HTR-8/SVneo (cell line): ENCODE results near the gene ZIC4.

Experiments used
- DNase-seq: peaks from one replicate; pipeline ENCODE4 v3.0.0; 2011; ENCODE audit warnings: low spot score, mixed read lengths; ENCODE audit not compliant: insufficient read length
- FAIRE-seq: peaks from 2 replicates; lab custom pipeline; 2011; peaks lifted over from hg19 to GRCh38; lab: Jason Lieb, UNC

The ZIC4 gene

DNA sequence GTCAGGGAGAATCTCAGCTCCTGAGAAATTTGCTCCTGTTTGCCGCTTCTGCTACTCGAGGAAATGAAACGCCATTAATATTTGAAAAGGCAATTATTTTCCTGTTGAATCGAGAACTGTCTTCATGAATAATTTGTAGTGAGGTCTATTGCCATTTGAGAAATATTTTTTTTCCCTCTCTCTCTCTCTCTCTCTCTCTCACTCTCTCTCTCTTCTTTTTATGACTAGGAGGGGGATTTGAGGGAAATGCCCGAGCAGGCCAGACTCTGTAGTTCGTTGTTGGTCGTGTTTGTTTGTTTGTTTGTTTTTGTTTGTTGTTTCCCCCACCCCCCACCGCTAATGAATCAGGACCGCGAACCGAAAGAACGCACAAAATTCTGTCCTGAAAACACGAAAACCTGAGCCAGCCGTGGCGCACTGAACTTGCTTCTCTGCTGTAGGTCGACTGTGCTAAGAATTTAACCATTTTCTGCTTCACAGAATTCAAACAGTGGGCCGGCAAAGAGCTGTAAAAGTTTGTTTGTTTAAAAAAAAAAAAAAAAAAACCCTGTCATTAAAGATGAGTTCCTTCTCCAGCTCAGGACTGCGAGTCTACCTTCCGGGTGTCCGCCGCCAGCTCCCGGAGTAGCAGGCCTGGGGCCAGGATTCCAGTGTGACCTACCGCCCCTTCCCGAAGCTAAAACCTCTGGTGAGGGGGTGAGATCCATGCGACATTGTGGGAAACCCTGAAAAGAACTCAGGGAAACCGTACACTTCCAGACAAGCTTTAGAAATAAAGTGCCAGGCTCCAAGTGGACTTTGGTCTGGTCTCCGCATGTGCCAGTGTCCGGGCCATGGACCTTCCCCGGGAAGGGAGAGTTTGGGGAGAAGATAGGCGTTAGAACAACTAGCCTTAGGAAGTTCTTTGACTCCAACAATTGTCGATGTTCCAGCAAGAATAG, 12.1 kb downstream of the ZIC4 start:
- DNase-seq = no peak

DNA sequence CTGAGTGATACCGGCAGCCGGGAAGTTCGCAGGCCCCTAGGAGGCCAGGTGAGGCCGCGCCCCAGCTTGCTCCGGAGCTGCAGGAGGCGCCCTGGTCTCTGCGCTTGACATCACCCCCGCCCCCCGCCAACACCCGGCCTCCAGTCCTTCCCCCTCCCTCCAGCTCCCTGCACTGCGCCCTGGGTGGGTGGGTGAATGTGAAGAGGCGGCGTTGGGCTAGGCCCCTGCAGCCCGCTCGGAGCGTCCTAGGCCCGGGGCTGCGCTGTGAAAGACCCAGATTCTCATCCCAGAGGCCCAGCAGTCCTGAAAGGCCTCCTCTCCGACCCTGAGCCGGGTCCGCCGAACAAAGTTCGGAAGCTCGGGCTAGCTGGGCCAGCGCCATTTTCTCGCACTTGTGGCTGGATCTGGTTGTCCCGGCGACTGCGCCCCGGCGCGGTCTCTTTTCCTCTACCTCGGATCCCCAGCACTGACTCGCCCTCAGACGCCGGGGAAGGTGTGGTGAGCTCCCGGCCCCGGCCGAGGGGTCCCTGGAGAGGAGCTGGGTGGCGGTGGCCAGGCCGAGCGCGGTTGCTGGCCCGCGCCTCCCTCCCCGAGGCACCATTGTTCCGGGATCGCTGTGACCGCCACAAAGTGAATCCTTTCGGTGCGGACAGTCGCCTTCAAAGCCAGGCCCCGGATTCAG, 12.9 kb downstream of the ZIC4 start:
- FAIRE-seq (no peak), DNase-seq (no peak)

More for the DNA sequence above, 12.1 kb downstream of the ZIC4 start:
- no peak for FAIRE-seq

DNA sequence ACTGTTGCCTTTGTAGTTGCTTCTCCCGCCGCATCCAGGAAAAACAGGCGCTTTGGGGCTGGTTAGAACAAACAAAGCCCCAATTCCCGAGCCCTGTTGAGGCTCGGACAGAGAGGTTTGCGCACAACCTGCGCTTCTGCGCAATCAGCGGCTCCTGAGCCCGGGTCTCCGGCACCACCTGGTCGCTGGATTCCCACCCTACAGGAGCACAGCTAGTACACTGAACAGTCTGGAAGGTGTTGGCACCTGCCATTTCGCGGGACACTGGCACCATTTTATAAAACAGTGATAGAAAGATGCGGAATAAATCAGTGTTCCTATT, 13.8 kb downstream of the ZIC4 start:
- DNase-seq (no peak), FAIRE-seq (no peak)

DNA sequence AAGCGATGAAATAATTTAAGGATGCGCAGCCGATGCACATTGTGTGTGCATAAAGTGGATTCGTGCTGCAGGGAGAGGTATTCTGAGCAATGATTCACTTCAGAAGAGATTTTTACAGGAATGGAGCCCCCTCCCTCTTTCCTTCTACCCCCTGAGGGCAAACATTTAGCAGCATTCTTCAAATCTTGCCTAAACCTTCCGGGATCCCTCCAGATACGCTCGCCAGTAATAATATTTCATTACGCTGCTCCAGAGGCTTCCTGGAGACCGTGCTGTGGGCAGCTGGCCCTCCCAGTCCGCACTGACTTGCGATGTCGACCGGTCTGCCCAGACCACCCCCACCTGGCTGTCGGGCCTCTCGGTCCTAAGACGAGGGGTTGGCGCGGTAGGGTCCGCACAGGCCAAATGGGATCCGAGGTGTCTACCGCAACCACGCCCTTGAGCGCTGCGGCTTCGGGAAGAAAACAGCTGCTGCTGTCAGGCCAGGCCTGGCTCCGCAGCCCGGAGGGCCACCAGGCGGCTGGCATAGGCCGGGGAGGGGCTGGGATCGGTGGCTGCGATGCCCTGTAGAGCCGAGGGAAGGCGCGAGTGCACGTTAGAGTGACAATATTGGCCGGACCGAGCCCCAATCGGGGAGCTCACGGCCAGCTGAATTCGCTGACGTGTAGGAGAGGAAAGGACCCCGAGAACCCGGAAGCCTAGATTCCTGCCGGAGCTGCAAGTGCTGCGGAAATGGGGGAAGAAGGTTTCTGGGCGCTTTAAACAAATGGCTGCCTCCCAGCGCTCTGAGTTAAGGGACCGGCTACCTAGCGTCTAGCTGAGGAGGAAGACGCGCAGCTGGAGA, 14.3 kb downstream of the ZIC4 start:
- FAIRE-seq = peak; percentile 68

DNA sequence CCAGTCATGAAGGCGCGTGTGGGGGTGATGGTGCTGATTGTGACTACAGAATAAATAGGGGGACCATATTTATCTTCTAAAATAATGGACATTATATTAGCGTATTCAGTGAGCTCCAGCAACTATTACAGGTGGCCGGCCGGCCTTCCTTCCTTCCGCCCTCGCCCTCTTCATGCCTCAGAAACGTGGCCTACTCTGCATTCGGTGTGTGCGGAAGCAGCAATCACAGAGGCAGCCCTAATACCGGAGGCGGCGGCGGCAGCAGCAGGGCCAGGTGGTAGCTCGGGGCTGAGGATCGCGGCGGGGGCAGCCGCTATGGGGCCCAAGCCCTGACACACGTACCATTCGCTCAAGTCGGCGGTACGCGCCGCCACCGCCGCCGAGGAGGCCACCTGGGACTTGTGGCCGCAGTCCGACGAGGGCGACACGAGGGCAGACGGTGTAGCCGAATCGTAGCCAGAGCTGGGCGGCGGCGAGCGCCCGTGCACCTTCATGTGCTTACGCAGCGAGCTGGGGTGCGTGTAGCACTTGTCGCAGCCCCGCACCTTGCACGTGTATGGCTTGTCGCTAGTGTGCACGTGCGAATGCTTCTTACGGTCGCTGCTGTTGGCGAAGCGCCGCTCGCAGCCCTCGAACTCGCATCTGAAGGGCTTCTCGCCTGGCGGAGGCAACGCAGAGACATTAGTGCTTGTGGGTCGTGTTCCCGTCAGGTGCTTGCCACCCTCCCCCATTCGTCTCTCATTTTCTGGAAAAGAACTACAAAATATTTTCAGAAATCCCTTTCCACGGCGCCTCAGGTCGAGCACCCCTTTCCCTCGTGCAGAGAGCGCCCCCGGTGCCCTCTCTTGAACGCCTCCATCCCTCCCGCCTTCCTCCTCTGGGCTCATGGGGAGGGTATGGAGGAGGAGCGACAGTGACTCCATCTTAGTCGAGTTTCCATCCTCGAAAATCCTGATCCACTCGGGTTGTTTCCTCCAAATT, 15.5 kb downstream of the ZIC4 start:
- DNase-seq = no peak
- no peak for FAIRE-seq

More for the DNA sequence above, 14.3 kb downstream of the ZIC4 start:
- DNase-seq = peak; percentile 76

DNA sequence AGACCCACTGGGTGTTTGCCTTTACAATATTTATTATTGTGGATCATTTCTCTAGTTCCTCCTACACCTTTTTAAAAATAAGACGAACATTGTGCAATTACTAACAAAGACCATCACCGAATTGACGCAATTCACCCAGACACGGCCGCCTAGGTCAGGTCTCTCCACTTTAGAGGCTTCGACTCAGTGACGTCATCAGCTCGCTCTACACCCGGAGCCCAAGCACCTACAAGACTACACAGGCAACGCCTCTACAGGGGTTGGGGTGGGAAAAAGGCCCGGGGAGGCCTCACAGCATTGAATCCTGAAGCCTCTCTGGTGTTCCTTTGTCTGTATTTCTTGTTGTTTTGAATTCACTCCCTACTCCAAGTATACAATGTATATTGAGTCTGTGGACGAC, 16.6 kb downstream of the ZIC4 start:
- DNase-seq (no peak), FAIRE-seq (no peak)

DNA sequence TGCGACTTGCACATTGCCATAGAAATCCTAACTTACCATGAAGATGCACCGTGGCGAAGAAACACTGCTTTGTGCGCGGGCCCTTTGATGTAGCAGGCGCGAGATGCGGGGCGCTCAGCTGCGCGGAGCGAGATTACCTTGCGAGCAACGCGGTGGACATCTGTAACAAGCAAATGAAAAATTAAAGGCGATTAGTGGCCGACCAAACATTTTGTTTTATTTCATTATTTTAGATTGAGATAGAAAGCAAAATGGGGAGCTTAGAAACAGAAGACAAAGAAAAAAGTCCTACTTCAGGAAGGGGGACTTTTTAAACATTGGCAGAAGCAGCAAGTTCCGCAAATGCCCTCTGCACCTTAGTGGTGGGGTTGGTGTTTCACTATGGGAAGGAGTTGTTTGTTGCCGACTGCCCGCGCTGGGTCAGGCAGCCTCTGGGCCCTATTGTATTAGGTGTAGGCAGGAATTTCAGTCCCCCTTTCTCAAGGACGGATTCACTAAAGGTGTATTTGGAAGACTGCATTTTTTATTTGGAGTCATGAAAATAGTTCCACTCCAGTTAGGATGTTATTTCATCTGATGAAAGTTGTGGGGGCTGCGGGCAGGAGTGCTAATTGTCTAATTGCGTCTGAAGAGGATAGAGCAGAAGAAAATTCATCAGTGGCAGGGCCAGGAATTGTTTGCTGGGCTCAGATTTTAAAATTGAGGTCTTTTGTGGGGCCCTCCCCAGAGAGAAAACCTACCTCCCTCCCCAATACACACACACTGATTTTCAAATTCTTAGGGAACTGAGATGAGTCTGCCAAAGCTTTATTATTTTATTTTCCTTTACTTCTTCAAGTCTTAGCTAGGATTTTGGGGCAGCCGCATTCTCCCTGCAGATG, 17.4 kb downstream of the ZIC4 start:
- FAIRE-seq (no peak), DNase-seq (no peak)

DNA sequence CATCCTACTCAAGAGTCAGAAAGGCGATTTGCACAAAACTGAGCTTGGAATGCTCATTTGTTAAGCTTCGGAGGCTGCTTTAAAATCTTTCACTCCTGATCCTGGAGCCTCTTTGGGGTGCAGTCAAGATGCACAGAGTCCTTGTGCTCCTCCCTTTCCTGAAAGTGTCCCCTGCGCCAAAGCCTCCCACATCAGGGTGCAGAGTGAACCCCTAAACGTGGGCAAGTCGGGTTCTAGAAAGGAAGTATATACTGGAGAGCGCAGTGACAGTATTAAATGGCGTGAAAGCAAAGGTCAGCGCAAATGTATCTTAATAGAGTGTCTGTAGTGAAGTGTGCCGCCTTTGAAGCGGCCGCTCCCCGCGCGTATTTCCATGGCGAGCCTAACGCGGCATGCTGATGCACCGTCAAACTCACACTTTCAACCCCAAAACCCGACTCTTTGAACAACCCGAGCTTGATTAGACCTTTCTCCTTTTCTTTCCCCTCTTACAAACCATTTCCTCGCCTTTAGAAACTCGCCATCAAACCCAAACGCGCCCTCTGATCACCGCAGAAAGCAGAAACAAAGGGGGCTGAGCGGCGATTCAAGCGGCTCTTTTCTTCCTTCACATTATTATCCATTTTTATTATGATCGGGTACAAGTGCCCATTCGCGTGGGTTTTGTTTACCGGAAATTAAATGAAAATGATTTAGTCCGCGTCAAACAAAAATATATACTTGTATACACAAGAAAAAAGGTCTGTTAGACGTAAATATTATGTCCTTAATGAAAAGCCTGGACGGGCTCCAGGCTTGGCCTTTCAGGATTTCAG, 18.3 kb downstream of the ZIC4 start:
- FAIRE-seq (no peak), DNase-seq (no peak)

DNA sequence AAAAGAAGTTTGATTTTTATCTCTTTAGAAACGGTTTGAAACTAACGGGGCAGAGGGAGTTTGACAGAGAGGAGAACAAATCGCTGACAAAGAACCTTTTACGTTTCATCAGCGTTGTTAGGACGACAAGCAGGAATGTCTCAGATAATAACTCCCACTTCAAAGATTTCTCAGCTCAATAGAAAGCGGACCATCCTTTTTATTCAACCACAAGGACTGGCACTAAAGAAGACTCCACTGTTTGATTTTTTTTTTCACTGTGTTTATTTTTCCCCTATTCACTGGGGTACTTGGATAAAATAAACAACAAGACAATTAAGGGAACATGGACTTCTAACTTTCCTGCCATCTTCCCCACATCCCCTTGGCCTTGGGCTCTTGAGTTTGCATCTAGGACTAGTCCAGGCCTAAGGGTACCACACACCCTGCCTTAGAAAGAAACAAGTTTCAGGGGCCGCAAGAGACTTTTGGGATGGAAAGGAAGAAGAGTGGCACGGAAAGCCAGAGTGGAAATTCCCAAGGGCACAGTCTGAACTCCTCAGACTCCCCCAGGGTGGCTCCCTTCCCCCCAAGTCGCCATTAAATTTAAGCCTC, 19.0 kb downstream of the ZIC4 start:
- FAIRE-seq = no peak
- no peak for DNase-seq

DNA sequence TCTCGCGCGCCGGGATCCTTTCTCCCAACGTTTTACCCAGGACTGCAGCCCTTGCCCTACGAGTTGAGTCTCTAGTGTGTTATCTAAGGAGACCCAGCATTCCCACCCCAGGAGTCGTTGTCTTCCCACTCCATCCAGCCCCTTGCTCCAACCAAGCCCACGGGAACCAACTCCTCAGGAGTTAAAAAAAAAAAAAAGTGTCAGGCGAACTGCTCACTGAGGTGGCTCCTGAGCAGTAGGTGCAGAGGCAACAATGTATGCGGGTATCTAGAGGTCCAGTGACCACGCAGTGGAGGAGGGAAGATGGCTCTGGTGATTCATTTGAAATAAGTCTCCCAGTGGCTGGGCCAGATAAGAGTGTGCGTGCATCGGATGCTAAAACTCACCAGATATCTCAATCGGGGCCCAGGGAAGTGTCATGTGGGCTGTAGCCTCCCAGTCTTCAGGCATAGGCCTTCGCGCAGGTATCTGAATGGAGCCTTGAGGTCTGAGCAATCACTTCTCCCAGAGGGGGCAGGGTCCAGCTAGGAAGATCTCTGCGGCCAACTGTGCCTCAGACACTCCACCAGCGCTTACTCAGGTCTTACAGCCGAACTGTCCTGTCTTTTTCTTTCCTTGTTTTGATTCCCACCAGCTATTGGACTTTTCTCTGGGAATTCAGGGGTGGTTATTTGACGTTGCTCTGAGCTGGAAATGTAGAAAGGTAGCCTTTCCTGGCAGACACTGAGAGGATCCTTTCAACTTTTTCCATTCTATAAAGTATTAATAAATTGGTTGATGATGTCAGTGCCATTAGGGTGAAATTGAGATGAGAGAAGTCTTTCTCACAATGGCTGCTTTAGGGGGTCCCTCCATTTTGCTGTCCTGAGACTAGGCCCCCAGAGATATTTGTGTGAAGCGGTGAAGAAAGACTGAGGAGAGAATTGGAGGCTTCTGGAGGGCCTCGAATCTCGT, 21.0 kb downstream of the ZIC4 start:
- DNase-seq (no peak), FAIRE-seq (no peak)

DNA sequence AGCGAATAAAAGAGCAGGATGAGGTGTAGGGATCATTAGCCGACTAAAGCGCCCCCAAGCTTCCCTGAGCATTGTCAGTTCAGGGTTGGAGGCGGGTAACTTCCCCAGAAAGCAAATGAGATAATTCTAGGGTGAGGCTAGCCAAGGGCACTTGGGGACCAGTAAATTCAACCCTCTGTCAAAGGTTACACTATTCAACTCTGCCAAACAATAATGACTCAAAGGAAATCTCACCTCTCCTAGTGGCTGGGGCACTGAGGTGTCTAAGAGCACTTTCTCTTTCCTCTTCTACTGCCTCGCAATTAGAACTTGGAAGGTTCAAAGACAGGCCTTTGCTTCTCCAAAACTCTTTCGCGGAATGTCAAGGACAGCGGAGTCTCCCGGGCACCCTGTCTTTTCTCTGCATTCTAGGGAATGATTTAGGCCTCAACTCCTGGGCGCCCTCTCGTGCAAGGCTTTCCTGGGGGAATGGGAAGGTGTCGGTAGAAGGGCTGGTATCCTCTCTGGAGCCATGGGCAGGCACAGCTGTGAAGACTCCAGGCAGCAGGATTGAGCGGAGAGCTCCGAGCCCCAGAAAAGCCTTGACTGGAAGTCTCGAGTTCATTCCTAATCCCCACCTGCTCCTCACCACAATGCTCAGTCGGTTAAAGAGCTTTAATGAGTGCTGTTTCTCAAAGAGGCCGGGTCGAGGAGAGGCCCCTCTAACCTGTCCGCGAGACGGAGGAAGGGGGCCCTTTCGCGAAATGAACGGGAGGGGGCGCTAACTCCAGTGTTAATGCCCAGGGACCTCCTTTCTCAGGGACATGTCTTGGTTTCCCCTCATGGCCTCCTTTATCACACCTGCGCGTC, 21.9 kb downstream of the ZIC4 start:
- no peak for FAIRE-seq

DNA sequence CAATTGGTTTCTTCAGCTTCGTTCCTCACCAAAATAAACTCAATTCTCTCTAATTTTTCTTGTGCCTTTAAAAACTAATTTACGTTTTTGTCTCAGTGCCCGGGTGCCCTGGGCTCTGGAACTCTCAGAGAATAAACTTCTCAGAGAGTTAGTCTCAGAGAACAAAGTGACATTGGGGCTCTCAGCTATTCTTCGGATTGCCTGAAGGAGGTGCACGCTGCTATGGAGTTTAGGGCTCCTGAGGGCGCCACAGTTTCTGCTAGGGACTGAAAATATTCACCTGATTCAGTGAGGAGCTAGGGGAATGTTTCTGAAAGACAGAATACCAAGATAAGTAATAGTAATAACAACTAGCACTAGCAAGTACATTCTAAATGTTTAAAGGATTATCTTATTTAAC, 22.7 kb downstream of the ZIC4 start:
- FAIRE-seq (no peak), DNase-seq (no peak)

More for the DNA sequence above, 21.9 kb downstream of the ZIC4 start:
- no peak for DNase-seq

DNA sequence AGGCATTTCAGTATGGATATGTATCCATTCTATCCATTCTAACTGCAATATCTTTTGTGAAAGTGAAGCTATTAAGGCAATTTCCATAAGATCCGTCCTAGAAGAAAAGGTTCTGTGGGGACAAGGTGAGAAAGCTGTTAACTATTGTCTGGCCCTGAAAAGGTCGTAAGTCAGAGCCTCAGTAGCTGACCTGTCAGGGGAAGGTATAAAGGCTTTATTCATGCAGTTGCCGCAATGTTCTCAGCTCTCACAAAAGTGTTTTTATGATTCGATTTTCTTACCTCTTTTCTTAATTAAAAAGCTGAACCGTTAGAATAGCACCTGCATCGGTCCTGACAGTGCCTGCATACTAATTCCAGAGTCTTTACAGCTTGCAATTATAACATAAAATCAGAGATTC, 24.7 kb downstream of the ZIC4 start:
- DNase-seq = no peak
- no peak for FAIRE-seq

DNA sequence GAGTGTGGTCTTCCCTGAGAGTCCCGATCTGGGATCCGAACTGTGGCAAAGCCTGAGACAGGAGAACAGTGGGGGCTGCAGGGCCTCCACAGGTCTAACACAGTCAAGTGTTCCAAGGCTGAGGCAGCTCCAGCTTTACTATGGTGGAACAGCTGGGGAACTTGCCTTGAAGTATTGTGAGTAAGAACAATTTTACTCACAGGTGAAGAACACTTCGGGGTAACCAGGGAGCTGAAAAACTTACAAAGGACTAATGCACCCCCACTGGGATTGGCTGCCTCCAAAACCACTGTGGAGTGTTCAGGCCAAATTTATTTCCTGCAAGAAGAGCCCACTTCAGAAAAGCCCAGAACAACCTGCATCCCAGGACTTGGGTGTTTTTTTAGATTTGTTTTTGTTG, 25.4 kb downstream of the ZIC4 start:
- FAIRE-seq (no peak), DNase-seq (no peak)

DNA sequence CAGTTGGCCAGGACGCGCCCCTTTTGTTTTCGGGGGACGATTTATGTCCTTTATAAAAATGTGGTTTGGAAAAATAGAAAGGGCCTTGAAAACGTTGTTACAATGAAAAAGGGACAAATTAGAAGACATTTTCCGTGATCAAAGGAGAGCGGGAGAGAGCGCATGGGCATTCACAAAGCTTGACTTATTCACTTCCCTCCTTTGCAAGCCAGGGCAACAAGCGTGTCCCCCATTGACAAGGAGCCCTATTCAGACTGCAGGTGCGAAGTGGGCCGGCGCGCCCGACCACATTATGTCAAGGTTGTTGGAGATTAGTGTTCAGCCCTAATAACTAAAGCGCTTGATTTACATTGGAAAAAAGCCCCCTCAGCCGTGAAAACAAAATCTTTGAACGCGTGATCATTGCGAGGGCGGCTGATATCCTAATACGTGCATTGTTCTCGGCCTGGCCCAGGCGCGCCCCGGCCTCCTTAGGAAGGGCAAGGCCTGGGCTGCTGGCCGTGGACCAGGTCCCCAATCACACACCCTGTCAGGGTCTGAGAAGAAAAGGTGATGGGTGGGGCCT, 25.9 kb downstream of the ZIC4 start:
- DNase-seq (no peak), FAIRE-seq (no peak)
